ENCODE data around the gene PIGR. TPM values are rescaled to one million over a fixed set of nuclear protein-coding genes. Genes with fewer than 3 reads are reported as not detected.

PIGR gene
- total and polyA plus RNA-seq, 9 donors = under 0.01 to 2.3 (median 0.05) TPM; not detected in 2

GRCh38 chr1:206911064-206911663 is 35.1 kb downstream of the PIGR start:
- Histone ChIP-seq H3K4me3 (ENCODE audit: low read length) (no peak overlapping the region), H3K36me3 (ENCODE audit: control insufficient read depth, insufficient read depth, low read length) (no peaks in the 10 kb centered on the region), H3K27ac (ENCODE audit: low read length) (no peak overlapping the region), H3K9me3 (replicated peaks; ENCODE audit: control insufficient read depth, low read depth, low read length) (no peaks in the 10 kb centered on the region), H3K27me3 (ENCODE audit: control insufficient read depth, insufficient read depth, low read length) (peaks cover 54% of the 10 kb centered on the region), H3K4me1 (ENCODE audit: control insufficient read depth, insufficient read depth, low read length) (peaks cover 11% of the 10 kb centered on the region)
- WGBS (ENCODE audit: insufficient coverage) = no CpG with 5 or more reads among the region's 1 CpG
- DNase-seq = peak; percentile 77

GRCh38 chr1:206909883-206910318 is 36.4 kb downstream of the PIGR start:
- no peak for DNase-seq
- Histone ChIP-seq H3K9me3 (replicated peaks; ENCODE audit: control insufficient read depth, low read depth, low read length) (no peaks in the 10 kb centered on the region), H3K27ac (ENCODE audit: low read length) (no peak overlapping the region), H3K36me3 (ENCODE audit: control insufficient read depth, insufficient read depth, low read length) (no peaks in the 10 kb centered on the region), H3K4me3 (ENCODE audit: low read length) (peak overlapping the region; percentile 40), H3K4me1 (ENCODE audit: control insufficient read depth, insufficient read depth, low read length) (peaks cover 11% of the 10 kb centered on the region), H3K27me3 (ENCODE audit: control insufficient read depth, insufficient read depth, low read length) (peaks cover 54% of the 10 kb centered on the region)
- 5% methylated on average over 7 of the region's 14 CpGs for WGBS (ENCODE audit: insufficient coverage)

GRCh38 chr1:206909161-206909882 is 36.9 kb downstream of the PIGR start:
- WGBS (ENCODE audit: insufficient coverage) = under 1% methylated on average over 64 of the region's 69 CpGs
- H3K27ac ChIP-seq (ENCODE audit: low read length) = no peak overlapping the region
- H3K9me3 ChIP-seq (replicated peaks; ENCODE audit: control insufficient read depth, low read depth, low read length) = no peaks in the 10 kb centered on the region
- H3K27me3 ChIP-seq (ENCODE audit: control insufficient read depth, insufficient read depth, low read length) = peaks cover 56% of the 10 kb centered on the region
- H3K4me3 ChIP-seq (ENCODE audit: low read length) = peak overlapping the region; percentile 40
- H3K4me1 ChIP-seq (ENCODE audit: control insufficient read depth, insufficient read depth, low read length) = peaks cover 11% of the 10 kb centered on the region
- DNase-seq = peak; percentile 54
- H3K36me3 ChIP-seq (ENCODE audit: control insufficient read depth, insufficient read depth, low read length) = no peaks in the 10 kb centered on the region

- no peak for DNase-seq
- 93% methylated on average over 9 of the region's 10 CpGs for WGBS (ENCODE audit: insufficient coverage)
- peaks cover 11% of the 10 kb centered on the region for H3K4me1 ChIP-seq (ENCODE audit: control insufficient read depth, insufficient read depth, low read length)
- no peaks in the 10 kb centered on the region for H3K9me3 ChIP-seq (replicated peaks; ENCODE audit: control insufficient read depth, low read depth, low read length)
- no peak overlapping the region for H3K4me3 ChIP-seq (ENCODE audit: low read length)
- H3K27me3 ChIP-seq (ENCODE audit: control insufficient read depth, insufficient read depth, low read length) = peaks cover 53% of the 10 kb centered on the region
- H3K36me3 ChIP-seq (ENCODE audit: control insufficient read depth, insufficient read depth, low read length) = no peaks in the 10 kb centered on the region
- H3K27ac ChIP-seq (ENCODE audit: low read length) = no peak overlapping the region
Observed at GRCh38 chr1:206908038-206908437, 38.2 kb downstream of the PIGR start.

GRCh38 chr1:206907304-206907991 is 38.8 kb downstream of the PIGR start:
- no peak overlapping the region for H3K27ac ChIP-seq (ENCODE audit: low read length)
- 79% methylated on average over 15 of the region's 23 CpGs for WGBS (ENCODE audit: insufficient coverage)
- H3K27me3 ChIP-seq (ENCODE audit: control insufficient read depth, insufficient read depth, low read length) = peaks cover 52% of the 10 kb centered on the region
- no peaks in the 10 kb centered on the region for H3K9me3 ChIP-seq (replicated peaks; ENCODE audit: control insufficient read depth, low read depth, low read length)
- H3K36me3 ChIP-seq (ENCODE audit: control insufficient read depth, insufficient read depth, low read length) = no peaks in the 10 kb centered on the region
- no peak for DNase-seq
- peaks cover 11% of the 10 kb centered on the region for H3K4me1 ChIP-seq (ENCODE audit: control insufficient read depth, insufficient read depth, low read length)
- no peak overlapping the region for H3K4me3 ChIP-seq (ENCODE audit: low read length)

- no peak for DNase-seq
- Histone ChIP-seq H3K27me3 (ENCODE audit: control insufficient read depth, insufficient read depth, low read length) (peaks cover 54% of the 10 kb centered on the region), H3K36me3 (ENCODE audit: control insufficient read depth, insufficient read depth, low read length) (no peaks in the 10 kb centered on the region), H3K27ac (ENCODE audit: low read length) (no peak overlapping the region), H3K4me3 (ENCODE audit: low read length) (no peak overlapping the region), H3K9me3 (replicated peaks; ENCODE audit: control insufficient read depth, low read depth, low read length) (no peaks in the 10 kb centered on the region), H3K4me1 (ENCODE audit: control insufficient read depth, insufficient read depth, low read length) (peaks cover 11% of the 10 kb centered on the region)
- WGBS (ENCODE audit: insufficient coverage) = 80% methylated on average over 1 of the region's 4 CpGs
Observed at GRCh38 chr1:206905295-206906164, 40.7 kb downstream of the PIGR start.

GRCh38 chr1:206904423-206905142 is 41.7 kb downstream of the PIGR start:
- no peak overlapping the region for H3K27ac ChIP-seq (ENCODE audit: low read length)
- WGBS (ENCODE audit: insufficient coverage) = 82% methylated on average over 9 of the region's 10 CpGs

GRCh38 chr1:206903687-206904086 is 42.6 kb downstream of the PIGR start:
- Histone ChIP-seq H3K27ac (ENCODE audit: low read length) (no peak overlapping the region), H3K9me3 (replicated peaks; ENCODE audit: control insufficient read depth, low read depth, low read length) (no peaks in the 10 kb centered on the region), H3K36me3 (ENCODE audit: control insufficient read depth, insufficient read depth, low read length) (no peaks in the 10 kb centered on the region), H3K4me3 (ENCODE audit: low read length) (no peak overlapping the region), H3K4me1 (ENCODE audit: control insufficient read depth, insufficient read depth, low read length) (no peaks in the 10 kb centered on the region), H3K27me3 (ENCODE audit: control insufficient read depth, insufficient read depth, low read length) (peaks cover 39% of the 10 kb centered on the region)
- WGBS (ENCODE audit: insufficient coverage) = 90% methylated on average over 1 of the region's 2 CpGs
- DNase-seq = no peak

More at GRCh38 chr1:206904423-206905142, 41.7 kb downstream of the PIGR start:
- no peaks in the 10 kb centered on the region for H3K36me3 ChIP-seq (ENCODE audit: control insufficient read depth, insufficient read depth, low read length)
- no peak overlapping the region for H3K4me3 ChIP-seq (ENCODE audit: low read length)
- peaks cover 46% of the 10 kb centered on the region for H3K27me3 ChIP-seq (ENCODE audit: control insufficient read depth, insufficient read depth, low read length)
- peaks cover 7% of the 10 kb centered on the region for H3K4me1 ChIP-seq (ENCODE audit: control insufficient read depth, insufficient read depth, low read length)
- no peak for DNase-seq
- no peaks in the 10 kb centered on the region for H3K9me3 ChIP-seq (replicated peaks; ENCODE audit: control insufficient read depth, low read depth, low read length)

GRCh38 chr1:206902702-206903101 is 43.6 kb downstream of the PIGR start:
- Histone ChIP-seq H3K36me3 (ENCODE audit: control insufficient read depth, insufficient read depth, low read length) (no peaks in the 10 kb centered on the region), H3K4me1 (ENCODE audit: control insufficient read depth, insufficient read depth, low read length) (no peaks in the 10 kb centered on the region), H3K27ac (ENCODE audit: low read length) (no peak overlapping the region), H3K4me3 (ENCODE audit: low read length) (no peak overlapping the region), H3K9me3 (replicated peaks; ENCODE audit: control insufficient read depth, low read depth, low read length) (no peaks in the 10 kb centered on the region), H3K27me3 (ENCODE audit: control insufficient read depth, insufficient read depth, low read length) (peaks cover 30% of the 10 kb centered on the region)
- 63% methylated on average over 1 of the region's 1 CpG for WGBS (ENCODE audit: insufficient coverage)
- no peak for DNase-seq

All from muscle of leg (tissue), 11 donors.